HK-2 (cell line): ENCODE measurements around the gene FBXO21.
A peak's percentile ranks its signal among the peaks of the same experiment; 100 is the strongest.
"Not testable (repeated sequence)": the region's sequence is repeated elsewhere in the genome, so short reads cannot be mapped to it uniquely, and the experiment has no call there.

Experiments
- DNase-seq: peaks from one replicate; pipeline ENCODE4 v3.0.0-alpha.2; 2018; ENCODE audit not compliant: unreplicated experiment

The FBXO21 gene

GRCh38 chr12:117109943-117110635 lies 80.2 kb downstream of the FBXO21 start:
- DNase-seq, result no peak

- DNase-seq, result no peak
Measured at GRCh38 chr12:117105902-117106301, 84.4 kb downstream of the FBXO21 start.

GRCh38 chr12:117104003-117104402 lies 86.3 kb downstream of the FBXO21 start:
- DNase-seq, result not testable (repeated sequence)

GRCh38 chr12:117102800-117103181 lies 87.5 kb downstream of the FBXO21 start:
- no peak for DNase-seq

GRCh38 chr12:117101953-117102799 lies 88.1 kb downstream of the FBXO21 start:
- no peak for DNase-seq

- no peak for DNase-seq
Measured at GRCh38 chr12:117100851-117101673, 89.2 kb downstream of the FBXO21 start.

GRCh38 chr12:117100251-117100650 lies 90.0 kb downstream of the FBXO21 start:
- peak; percentile 11 for DNase-seq

- peak; percentile 35 for DNase-seq
Measured at GRCh38 chr12:117098361-117099217, 91.7 kb downstream of the FBXO21 start.

- no peak for DNase-seq
Measured at GRCh38 chr12:117098024-117098360, 92.3 kb downstream of the FBXO21 start.

GRCh38 chr12:117097159-117097558 lies 93.1 kb downstream of the FBXO21 start:
- no peak for DNase-seq

- DNase-seq, result no peak
Measured at GRCh38 chr12:117096501-117097042, 93.7 kb downstream of the FBXO21 start.

- DNase-seq, result not testable (repeated sequence)
Measured at GRCh38 chr12:117095191-117095590, 95.1 kb downstream of the FBXO21 start.

GRCh38 chr12:117093918-117094630 lies 96.2 kb downstream of the FBXO21 start:
- no peak for DNase-seq

- DNase-seq, result no peak
Measured at GRCh38 chr12:117093431-117093830, 96.8 kb downstream of the FBXO21 start.

- no peak for DNase-seq
Measured at GRCh38 chr12:117092886-117093285, 97.4 kb downstream of the FBXO21 start.

- no peak for DNase-seq
Measured at GRCh38 chr12:117092511-117092780, 97.8 kb downstream of the FBXO21 start.
